ENCODE data around the gene TAF11L2.

GRCh38 chr5:17452936-17453335, 45.1 kb upstream of the TAF11L2 start:
- TF ChIP-seq CTCF (IDR thresholded peaks at IDR 0.05; ENCODE audit: poor library complexity) (no peak), EZH2 (IDR thresholded peaks at IDR 0.05; ENCODE audit: borderline replicate concordance) (no peak)

All from hepatocyte (in vitro differentiated cells).